ENCODE results near the gene PLPP6.
"Not testable (repeated sequence)": the region's sequence is repeated elsewhere in the genome, so short reads cannot be mapped to it uniquely, and the experiment has no call there.

PLPP6 gene

GRCh38 chr9:4662108-4662988 is at the start of gene PLPP6:
TSS of gene PLPP6 (plus strand) at chr9:4662294. CDS start at chr9:4662376, 82 bp downstream.
- peak; percentile 94 for DNase-seq (ENCODE audit: low spot score)

GRCh38 chr9:4614627-4615026 is 47.5 kb upstream of the PLPP6 start:
- DNase-seq (ENCODE audit: low spot score) = peak; percentile 43

GRCh38 chr9:4615251-4615650 is 46.8 kb upstream of the PLPP6 start:
- peak; percentile 83 for DNase-seq (ENCODE audit: low spot score)

- no peak for DNase-seq (ENCODE audit: low spot score)
Observed at GRCh38 chr9:4615778-4616177, 46.3 kb upstream of the PLPP6 start.

- DNase-seq (ENCODE audit: low spot score) = no peak
Observed at GRCh38 chr9:4617752-4618151, 44.3 kb upstream of the PLPP6 start.

DNA sequence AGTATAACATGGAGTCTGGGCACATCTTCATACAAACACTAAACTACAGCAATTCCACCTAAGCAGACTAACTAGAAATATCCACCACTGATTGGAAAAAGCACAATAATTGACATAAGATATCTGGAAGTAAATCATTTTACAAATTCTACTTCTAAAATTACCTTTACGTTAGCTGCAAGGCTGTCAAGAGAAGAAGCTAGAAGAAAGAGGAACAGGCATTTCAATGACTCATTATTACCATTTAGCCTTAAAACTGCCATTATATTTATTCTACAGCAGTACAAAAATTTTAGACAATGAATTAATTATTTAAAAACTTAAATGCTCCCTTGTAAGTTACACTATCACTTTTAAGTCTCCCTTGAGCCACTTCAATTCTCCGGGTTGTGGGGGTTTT is 43.4 kb upstream of the PLPP6 start:
- DNase-seq (ENCODE audit: low spot score) = no peak

DNA sequence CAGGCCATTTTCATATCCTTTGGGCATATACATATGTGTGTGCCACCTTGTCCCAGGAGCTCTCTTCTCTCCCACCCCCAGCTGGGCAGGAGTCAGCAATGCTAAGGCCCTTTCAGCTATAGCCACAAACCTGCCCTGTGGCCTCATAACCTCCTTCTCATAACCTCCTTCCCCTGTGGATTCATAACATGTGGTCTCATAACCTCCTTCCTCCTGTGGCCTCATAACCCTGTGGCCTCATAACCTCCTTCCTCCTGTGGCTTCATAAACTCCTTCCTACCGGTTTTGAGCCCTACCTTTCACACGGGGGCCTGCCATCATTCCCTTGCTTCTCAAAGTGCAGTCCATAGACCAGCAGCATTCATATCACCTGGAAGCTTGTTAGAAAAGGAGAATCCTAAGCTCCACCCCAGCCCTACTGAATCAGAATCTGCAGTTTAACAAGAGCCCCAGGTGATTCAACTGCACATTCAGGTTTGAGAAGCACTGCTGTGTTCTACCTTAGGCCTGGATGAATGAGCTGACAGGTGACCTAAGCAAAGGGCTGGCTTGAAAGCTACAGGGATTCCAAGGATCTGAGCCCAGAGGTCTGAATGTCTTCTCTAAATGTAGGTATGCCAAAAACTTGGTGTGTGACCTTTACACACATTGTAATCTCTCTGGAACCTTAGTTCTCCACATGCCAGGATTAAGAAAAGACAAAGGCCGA is 41.9 kb upstream of the PLPP6 start:
- DNase-seq (ENCODE audit: low spot score) = no peak

DNA sequence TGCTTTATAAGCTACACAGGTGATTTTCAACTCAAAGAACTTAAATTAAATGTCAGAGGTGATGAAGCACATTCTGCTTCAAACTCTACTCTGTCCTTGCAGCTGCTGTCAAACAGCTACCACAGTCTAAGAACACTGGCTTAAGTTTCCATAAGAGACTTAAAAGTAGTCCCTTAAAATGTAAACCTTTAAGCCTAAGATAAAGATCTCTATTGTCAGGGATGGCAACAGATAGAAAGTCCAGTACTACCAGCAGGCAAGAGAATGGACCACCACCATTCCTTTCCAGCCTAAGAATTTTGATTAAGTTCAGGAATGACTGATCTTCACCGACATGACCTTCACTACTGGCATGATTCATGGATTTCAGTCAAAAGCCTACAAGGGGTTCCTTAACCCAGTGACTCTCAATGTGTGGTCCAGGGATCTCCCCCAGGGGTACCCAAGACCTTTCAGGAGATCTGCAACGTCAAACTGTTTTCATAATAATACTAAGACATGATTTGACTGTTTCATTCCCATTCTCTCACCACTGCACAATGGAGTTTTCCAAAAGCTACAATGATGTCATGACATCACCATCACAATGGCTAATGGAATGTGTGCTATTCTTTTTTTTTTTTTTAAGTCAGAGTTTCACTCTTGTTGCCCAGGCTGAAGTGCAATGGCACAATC is 41.1 kb upstream of the PLPP6 start:
- peak; percentile 60 for DNase-seq (ENCODE audit: low spot score)

DNA sequence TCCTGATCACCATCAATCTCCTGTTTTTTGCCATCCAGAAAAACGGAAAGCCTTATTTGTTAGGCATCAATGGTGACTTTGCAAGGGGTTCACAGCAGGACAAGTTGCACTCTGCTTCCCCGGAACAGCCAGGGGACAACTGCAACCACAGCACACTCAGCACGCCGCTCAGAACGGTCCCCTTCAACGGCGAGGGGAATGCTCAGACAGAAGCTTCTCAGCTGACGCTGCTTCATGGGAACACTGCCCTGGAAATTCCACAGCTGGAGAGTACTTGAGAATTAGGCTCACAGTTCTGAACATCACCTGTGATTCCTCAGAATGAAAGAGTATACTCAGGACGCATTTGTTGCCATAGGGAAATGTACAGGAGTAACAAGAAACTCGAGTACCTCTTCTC is 40.1 kb upstream of the PLPP6 start:
- no peak for DNase-seq (ENCODE audit: low spot score)

DNA sequence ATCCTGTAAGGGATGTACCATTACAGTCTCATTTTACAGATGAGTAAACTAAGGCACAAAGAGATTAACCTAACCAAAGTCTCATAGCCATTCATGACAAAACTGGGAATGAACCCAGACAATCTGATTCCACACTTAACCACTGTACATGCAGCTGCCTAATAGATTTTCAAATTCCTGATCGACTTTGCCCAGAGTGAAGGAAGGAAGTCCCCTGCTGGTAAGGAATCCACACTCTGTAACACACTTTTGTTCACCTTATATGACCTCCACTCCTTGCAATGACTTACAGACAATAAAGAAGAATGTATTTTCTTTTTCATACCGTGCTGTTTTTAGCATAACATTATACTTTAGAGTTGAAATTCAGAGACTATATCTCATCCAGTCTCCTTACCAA is 31.3 kb upstream of the PLPP6 start:
- no peak for DNase-seq (ENCODE audit: low spot score)

- no peak for DNase-seq (ENCODE audit: low spot score)
Observed at GRCh38 chr9:4638968-4639367, 23.1 kb upstream of the PLPP6 start.

DNA sequence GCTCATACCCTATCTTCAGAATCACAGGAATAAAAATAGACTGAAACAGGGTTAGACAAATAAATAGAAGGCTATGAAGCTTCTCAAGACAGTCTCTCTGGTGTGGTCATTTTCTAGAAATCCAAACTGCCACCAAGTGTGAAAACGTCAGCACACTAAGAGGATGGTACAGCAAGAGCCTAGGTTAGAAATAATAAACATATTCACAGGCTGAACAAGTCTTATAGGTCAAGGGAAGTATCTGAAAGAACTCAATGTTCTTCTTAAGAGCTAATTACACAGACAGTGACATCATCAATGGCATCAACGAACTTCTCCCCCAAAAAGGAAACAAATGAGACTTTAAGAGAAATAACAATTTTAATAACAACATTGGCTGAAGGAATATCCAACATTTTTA is 22.7 kb upstream of the PLPP6 start:
- no peak for DNase-seq (ENCODE audit: low spot score)

GRCh38 chr9:4640027-4640426 is 22.1 kb upstream of the PLPP6 start:
- DNase-seq (ENCODE audit: low spot score) = peak; percentile 44

DNA sequence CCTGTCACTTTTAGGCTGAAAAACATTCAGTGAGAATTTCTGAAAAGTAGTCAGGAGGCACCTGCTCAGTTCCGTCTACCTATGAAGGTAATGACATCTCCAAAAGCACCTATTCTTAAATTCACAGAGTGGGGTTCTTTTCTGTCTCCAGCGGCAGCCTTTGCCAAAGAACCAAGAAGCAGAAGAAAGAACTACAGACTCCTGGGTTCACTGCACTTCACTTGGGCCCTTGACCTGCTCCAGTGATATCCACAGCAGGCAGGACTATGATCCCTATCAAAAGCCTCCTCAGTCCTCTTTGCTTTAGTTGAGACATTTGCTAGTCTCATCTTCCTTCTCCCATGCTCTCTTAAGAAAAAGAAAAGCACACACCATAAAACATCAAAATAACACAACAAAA is 19.7 kb upstream of the PLPP6 start:
- DNase-seq (ENCODE audit: low spot score) = no peak

DNA sequence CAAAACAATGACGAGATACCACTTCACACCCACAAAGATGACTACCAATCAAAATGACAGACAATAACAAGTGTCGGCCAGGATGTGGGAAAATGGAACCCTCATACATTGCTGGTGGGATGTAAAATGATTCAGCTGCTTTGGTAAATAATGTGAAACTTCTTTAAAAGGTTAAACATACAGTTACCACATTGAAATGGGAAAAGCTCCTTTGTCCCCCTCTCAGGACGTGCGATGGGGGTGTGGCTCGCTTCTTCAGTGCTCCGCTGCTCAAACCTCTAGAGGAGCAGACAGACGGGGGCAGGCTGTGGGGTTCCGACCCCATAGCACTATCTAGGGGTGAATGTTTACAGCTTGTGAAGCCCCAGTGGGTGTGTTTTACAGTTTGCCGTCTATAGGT is 8.0 kb upstream of the PLPP6 start:
- no peak for DNase-seq (ENCODE audit: low spot score)

- no peak for DNase-seq (ENCODE audit: low spot score)
Observed at GRCh38 chr9:4654538-4654937, 7.6 kb upstream of the PLPP6 start.

DNA sequence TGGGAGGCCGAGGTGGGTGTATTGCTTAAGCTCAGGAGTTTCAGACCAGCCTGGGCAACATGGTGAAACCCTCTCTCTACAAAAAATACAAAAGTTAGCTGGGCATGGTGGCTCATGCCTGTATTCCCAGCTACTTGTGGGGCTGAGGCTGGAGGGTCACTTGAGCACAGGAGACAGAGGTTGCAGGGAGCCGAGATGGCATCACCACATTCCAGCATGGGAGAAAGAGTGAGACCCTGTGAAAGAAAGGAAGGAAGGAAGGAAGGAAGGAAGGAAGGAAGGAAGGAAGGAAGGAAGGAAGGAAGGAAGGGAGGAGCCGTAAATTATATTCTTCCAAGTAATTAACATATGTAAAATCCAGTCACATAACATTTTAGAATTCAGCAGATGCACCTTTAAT is 5.9 kb upstream of the PLPP6 start:
- not testable (repeated sequence) for DNase-seq (ENCODE audit: low spot score)

GRCh38 chr9:4656621-4657020 is 5.5 kb upstream of the PLPP6 start:
- DNase-seq (ENCODE audit: low spot score) = no peak

DNA sequence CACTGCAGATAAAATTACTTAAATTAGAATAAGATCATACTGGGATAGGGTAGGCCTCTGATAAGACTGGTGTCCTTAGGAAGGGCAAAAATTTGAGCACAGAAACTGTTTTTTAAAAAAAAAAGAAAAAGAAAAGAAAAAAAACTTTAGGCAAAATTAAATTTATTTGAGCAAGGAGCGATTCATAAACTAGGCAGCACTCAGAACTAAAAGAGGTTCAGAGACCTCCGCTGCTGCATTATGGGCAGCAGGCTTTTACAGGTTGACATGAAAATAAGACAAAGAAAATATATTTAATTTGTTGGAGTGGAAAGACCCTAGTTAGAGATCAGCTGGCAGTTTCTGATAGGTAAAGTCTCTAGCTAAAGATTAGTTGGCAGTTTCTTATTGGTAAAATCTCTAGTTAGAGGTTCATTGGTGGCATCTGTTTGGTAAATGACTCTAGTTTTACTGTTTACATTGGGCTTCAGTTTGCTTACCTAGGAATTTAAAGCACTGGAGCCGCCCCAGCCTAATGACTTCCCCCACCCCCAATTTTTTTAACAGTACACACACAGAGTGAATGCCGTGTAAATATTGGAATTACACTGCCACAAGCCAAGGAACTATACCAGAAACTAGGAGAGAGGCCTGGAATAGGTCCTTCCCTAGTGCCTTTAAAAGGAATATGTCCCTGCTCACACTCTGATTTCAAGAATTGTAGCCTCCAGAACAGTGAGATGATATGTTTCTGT is 4.5 kb upstream of the PLPP6 start:
- no peak for DNase-seq (ENCODE audit: low spot score)

GRCh38 chr9:4660665-4661064 is 1.4 kb upstream of the PLPP6 start:
- DNase-seq (ENCODE audit: low spot score) = not testable (repeated sequence)

- no peak for DNase-seq (ENCODE audit: low spot score)
Observed at GRCh38 chr9:4661165-4661564, 929 bp upstream of the PLPP6 start.

DNA sequence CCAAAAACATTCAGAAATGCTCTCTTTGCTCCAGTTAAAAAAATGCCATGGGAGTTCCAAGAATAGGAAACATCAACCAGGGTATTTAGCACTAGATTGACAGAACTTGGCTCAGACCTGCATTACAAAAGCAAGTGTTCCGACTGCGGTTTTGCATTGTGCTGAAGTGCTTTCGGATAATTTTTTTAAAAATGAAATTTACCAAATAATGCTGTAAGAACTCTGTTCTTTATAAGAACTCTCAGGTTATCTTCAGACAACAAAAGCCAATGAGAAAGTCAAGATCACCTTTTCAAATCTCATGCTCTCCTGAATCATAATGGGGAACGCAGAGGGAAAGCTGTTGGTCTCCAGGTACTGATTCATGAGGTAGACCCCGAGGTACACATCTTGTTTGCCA is 483 bp upstream of the PLPP6 start:
- DNase-seq (ENCODE audit: low spot score) = no peak
